Thyroid gland (tissue), 4 donors: ENCODE measurements around the gene KBTBD2.

Source experiments
- POLR2A ChIP-seq, 2 donors: fragments of 450-650 bp; IDR thresholded peaks; one replicate each; pipeline ENCODE4 v1.6.1; 2017; ENCODE audit warnings: antibody characterized with exemption in 2 of 2, mild to moderate bottlenecking in 2 of 2, moderate library complexity in 1 of 2
- TF ChIP-seq, protein P1 (sequence below), 6 experiments: fragments of 200-600 bp in 3 of 6; fragments of 450-650 bp in 3 of 6; sonication (generic) in 3 of 6; IDR thresholded peaks; one replicate each; pipeline ENCODE4 v1.5.1; 2016 to 2019; ENCODE audit warnings: antibody characterized with exemption in 6 of 6, mild to moderate bottlenecking in 2 of 6, inconsistent platforms in 1 of 6, moderate library complexity in 1 of 6

DNA sequence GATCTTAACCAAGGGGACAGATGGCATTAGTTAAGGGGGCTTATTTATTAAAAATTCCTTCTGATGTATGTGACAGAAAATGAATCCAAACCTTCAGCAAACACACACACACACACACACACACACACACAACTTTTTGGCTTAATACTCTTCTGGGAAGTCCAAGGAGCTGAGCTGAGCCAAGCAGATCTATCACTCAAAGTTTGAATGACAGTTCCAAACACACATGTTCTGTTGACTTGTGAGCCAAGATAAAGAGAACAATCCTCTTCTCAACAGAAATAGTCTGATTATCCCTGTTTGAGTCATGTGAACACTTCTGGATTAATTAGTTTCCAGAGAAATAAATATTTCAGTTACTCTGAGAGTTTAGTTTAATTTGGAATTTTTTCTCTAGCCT, 31.5 kb downstream of the KBTBD2 start:
- TF ChIP-seq, protein P1, sequence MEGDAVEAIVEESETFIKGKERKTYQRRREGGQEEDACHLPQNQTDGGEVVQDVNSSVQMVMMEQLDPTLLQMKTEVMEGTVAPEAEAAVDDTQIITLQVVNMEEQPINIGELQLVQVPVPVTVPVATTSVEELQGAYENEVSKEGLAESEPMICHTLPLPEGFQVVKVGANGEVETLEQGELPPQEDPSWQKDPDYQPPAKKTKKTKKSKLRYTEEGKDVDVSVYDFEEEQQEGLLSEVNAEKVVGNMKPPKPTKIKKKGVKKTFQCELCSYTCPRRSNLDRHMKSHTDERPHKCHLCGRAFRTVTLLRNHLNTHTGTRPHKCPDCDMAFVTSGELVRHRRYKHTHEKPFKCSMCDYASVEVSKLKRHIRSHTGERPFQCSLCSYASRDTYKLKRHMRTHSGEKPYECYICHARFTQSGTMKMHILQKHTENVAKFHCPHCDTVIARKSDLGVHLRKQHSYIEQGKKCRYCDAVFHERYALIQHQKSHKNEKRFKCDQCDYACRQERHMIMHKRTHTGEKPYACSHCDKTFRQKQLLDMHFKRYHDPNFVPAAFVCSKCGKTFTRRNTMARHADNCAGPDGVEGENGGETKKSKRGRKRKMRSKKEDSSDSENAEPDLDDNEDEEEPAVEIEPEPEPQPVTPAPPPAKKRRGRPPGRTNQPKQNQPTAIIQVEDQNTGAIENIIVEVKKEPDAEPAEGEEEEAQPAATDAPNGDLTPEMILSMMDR (IDR thresholded peaks at IDR 0.05): no peak
- no peak for TF ChIP-seq POLR2A (IDR thresholded peaks at IDR 0.05)
